ENCODE measurements around the gene TIMM29.

GRCh38 chr19:10889880-10890279 lies 38.7 kb upstream of the TIMM29 start:
- TF ChIP-seq CTCF (IDR thresholded peaks at IDR 0.05) (no peak), POLR2A (IDR thresholded peaks at IDR 0.05) (no peak)
